HTERT RPE-1 (cell line): ENCODE measurements around the gene ADAD2.

Experiments
- in situ Hi-C: fragments of 300-500 bp; cut with MboI; formaldehyde crosslinking; loops from 4 replicates; pipeline ENCODE4 v1.14.3; 2020; ENCODE audit warnings: low sequenced_read_pairs

The ADAD2 gene

DNA sequence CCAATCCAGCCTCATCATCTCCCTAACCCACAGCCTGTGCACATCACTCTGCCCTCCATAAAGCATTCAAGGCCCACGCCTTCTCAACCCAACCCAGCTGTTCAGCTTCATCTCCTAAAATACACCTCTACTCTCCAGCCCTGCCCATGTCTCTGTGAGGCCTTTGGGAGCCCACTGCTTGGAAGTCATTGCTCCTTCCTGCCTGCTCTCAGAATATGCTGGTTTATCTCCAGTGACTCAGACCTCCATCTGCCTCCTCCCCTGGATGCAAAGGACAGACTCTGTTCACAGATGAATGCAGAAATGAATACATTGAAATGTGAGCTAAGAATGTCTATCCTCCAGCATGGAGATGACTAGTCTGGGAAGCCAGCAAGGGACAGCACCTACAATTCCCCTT, 29.9 kb downstream of the ADAD2 start:
- in situ Hi-C loops = no loop called here

DNA sequence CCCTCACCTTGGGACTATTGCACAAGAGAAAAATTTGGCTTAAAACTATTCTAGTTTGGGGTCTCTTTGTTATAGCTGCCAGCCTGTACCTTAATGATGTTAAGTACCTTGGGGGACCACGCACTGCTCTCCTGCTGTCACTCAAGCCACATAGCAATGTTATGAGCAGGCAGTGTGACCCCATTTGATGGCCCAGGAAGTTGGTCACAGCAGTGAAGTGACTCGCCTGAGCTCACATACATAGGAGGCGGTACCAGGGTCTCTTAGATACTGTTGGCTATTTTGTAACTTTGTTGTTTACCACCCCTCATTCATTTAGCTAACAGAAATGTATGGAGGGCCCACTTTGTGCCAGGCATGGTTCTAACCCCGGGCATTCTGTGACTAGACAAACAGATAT, 32.5 kb downstream of the ADAD2 start:
- in situ Hi-C loops = no loop called here

- in situ Hi-C loops = no loop called here
Observed at GRCh38 chr16:84224554-84224953, 33.6 kb downstream of the ADAD2 start.

GRCh38 chr16:84225126-84225525, 34.2 kb downstream of the ADAD2 start:
- in situ Hi-C loops = no loop called here

DNA sequence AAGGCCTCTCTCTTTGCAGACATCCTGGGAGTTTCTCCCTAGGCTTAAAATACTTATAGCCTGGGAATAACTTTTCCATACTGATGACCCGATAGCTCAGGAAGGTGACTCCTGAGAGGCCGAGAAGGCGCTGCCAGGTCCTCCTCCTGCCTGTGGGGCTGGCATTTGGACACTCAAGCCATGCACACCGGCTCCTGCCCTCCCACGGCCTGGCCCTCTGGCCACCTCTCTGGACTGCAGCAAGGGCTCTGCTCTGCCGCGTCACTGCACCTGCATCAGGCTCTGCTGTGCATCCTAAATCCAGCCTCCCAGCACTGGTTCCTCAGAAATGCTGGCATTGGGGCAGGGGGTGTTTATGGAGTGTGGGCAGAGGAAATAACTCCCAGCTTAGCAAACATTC, 34.6 kb downstream of the ADAD2 start:
- in situ Hi-C loops = no loop called here

- in situ Hi-C loops = no loop called here
Observed at GRCh38 chr16:84226026-84226425, 35.1 kb downstream of the ADAD2 start.

DNA sequence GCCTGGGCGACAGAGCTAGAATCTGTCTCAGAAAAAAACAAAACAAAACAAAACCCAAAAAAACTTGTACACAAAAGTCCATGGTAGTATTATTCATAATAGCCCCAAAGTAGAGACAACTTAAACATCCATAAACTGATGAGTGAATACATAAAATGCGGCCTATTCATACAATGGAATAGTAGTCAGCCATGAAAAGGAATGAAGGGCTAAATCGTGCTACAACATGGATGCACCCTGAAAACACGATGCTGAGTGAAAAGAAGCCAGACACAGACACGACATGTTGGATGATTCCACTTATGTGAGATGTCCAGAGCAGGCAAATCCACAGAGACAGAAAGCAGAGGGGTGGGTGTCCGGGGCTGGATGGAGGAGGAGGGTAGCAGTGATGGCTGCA, 36.6 kb downstream of the ADAD2 start:
- in situ Hi-C loops = no loop called here

DNA sequence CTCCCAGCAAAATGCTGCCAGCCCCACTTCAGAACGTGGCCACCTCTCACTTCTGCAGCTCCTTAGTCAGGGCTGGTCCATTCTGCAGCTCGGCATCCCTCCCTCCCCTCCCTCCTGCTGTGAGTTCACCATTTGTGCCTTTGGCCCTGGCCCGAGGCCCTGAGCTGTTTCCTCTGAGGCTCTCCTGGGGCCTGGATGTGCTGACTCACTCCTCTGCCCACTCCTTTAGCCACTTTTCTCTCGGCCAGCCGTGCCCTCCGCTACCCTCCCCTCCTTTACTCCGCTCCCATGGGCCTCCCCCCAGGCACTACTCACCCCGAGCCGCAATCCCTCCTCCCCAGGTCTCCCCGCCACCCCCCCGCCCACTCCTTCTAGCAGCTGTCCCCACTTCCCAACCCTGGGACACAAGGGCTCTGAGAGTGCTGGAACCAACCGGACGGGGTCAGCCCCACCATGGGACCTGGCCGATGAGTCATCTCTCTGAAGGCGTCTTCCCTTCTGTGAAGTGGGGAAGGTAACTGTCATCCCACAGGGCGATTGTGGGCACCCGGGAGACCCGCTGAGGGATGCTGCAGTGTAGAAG, 37.4 kb downstream of the ADAD2 start:
- in situ Hi-C loops = no loop called here

GRCh38 chr16:84229471-84229870, 38.5 kb downstream of the ADAD2 start:
- in situ Hi-C loops = no loop called here

- in situ Hi-C loops = no loop called here
Observed at GRCh38 chr16:84232060-84232459, 41.1 kb downstream of the ADAD2 start.

- in situ Hi-C loops = no loop called here
Observed at GRCh38 chr16:84232969-84233368, 42.0 kb downstream of the ADAD2 start.

- in situ Hi-C loops = no loop called here
Observed at GRCh38 chr16:84233748-84234147, 42.8 kb downstream of the ADAD2 start.

DNA sequence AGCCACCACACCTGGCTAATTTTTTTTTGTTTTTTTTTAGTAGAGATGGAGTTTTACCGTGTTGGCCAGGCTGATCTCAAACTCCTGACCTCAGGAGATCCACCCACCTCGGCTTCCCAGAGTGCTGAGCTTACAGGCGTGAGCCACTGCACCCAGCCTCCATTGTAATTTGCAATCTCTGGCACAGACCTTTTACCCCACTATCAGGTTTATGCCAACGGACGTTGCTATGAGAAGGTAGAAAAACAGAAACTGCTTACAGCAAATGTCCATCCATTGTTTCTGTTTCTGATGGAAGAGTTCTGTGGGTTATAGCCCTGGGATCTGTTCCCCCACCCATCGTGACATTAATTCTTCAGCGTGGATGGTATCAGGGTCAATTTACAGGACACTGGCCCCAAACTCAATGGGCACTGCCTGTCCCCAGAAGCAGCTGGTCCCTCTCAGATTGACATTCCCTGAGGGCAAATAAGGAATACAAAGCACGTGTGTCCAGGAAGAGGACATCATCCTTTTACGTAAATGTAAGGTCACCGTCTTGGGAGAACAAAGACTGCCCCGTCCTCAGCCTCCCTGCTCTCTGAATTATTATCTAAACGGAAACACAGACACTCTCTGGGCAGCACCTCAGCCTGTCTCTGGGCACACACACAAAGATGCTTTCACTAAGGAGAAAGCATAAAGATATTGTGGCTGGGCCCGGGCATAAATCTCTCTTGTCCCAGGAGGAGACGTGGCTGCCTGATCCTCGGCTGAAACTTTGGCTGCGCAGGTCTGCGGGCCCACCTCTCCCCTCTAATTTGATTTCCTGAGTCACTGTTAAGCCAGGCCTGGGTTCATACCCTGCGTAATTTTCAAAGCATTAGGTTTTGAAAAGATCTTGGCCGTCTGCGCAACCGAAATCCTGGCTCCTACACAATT, 43.6 kb downstream of the ADAD2 start:
- in situ Hi-C loops = no loop called here

GRCh38 chr16:84236671-84237070, 45.7 kb downstream of the ADAD2 start:
- in situ Hi-C loops = no loop called here

DNA sequence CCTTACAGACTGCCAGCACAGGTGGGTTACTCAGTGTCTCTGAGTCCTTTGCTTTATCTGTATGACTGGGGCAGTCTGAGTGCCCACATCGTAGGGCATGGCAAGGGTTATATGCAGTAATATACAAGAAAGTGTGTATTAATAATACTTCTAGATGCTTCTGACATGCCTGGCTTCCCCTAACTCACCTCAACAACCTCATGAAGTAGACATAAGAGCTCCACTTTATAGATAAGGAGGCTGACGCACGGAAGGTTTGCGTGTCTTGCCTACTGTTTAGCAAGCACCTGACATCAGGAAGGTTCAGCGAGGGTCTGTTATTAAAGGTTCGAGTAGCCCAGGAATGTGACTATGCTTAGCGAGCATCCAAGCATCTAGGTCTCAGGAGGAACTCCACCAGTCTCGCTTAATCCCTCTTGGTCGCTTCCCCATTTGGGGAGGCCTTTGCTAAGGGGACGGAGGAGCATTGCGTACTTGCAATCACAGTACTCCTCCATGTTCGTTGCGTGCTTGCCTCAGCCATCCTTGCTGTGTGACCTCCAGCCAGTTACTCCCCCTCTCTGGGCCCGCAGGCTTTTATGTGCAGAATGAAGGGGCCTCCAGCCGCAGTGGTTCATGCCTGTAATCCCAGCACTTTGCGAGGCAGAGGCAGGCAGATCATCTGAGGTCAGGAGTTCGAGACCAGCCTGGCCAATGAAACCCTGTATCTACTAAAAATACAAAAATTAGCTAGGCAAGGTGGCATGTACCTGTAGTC, 47.2 kb downstream of the ADAD2 start:
- in situ Hi-C loops = no loop called here

DNA sequence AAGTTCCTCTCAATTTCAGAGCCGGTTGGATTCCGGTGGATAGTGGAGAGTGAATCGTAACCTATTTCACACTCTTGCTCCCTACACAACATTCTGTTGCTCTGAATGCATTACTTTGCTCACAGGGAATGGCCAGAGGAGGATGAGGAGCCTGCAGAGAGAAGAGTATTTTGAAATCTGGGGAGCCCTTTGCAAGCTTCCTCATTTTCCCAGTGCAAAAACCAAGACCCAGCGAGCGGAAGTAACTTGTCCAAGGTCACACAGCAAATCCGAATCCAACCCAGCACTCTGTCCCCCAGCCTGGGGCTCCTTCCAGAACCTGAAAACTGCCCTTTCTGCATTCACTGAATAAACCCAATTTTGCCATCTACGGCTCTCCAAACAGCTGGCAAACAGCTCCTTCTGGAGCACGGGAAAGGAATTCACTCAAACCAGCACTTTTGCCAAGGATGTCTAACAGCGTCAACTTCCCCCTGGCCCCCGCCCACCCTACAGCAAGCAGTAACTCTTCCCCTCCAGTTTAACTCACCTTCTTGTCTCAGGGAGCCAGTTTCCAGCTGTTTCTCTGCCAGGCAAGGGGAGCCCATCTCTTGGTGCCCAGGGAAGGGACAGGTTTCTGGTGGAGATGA, 48.3 kb downstream of the ADAD2 start:
- in situ Hi-C loops = no loop called here

GRCh38 chr16:84239909-84240308, 49.0 kb downstream of the ADAD2 start, which contains the start of gene KCNG4:
Gene KCNG4 (minus strand): TSS chr16:84240012. CDS start chr16:84237485, 2,527 bp downstream.
- in situ Hi-C loops = no loop called here

GRCh38 chr16:84240455-84240854, 49.5 kb downstream of the ADAD2 start:
- in situ Hi-C loops = no loop called here

- in situ Hi-C loops = no loop called here
Observed at GRCh38 chr16:84241778-84242177, 50.8 kb downstream of the ADAD2 start.

GRCh38 chr16:84242839-84243238, 51.9 kb downstream of the ADAD2 start:
- in situ Hi-C loops = no loop called here

GRCh38 chr16:84243732-84244131, 52.8 kb downstream of the ADAD2 start:
- in situ Hi-C loops = no loop called here
